HUES48 (cell line): Measurements from ENCODE around the gene CAMKV.
"Not testable (repeated sequence)": the region's sequence is repeated elsewhere in the genome, so short reads cannot be mapped to it uniquely, and the experiment has no call there.

Experiments
- H3K27ac ChIP-seq: one replicate; pipeline ENCODE4 v1.7.0; 2013; ENCODE audit warnings: low read depth, low read length, inconsistent platforms
- H3K27me3 ChIP-seq: 2 replicates; pipeline ENCODE4 v1.6.1; 2013; ENCODE audit warnings: mild to moderate bottlenecking, low read length; ENCODE audit not compliant: control insufficient read depth, insufficient read depth
- H3K36me3 ChIP-seq: 2 replicates; pipeline ENCODE4 v1.6.1; 2013; ENCODE audit warnings: low read length; ENCODE audit not compliant: control insufficient read depth, insufficient read depth
- H3K4me1 ChIP-seq: 2 replicates; pipeline ENCODE4 v1.6.1; 2013; ENCODE audit warnings: mild to moderate bottlenecking, low read length; ENCODE audit not compliant: control insufficient read depth, insufficient read depth
- H3K4me3 ChIP-seq: 2 replicates; pipeline ENCODE4 v1.5.1; 2013; ENCODE audit warnings: mild to moderate bottlenecking, low read depth, low read length
- H3K9ac ChIP-seq: 2 replicates; pipeline ENCODE4 v1.6.1; 2013; ENCODE audit warnings: mild to moderate bottlenecking, low read depth, low read length, moderate library complexity
- H3K9me3 ChIP-seq: 2 replicates; pipeline ENCODE4 v1.6.1; 2013; ENCODE audit warnings: low read length; ENCODE audit not compliant: control insufficient read depth, insufficient read depth

Gene CAMKV

GRCh38 chr3:49844464-49845183 is 25.1 kb downstream of the CAMKV start:
- Histone ChIP-seq H3K9me3 (no peaks in the 10 kb centered on the region), H3K4me3 (no peak overlapping the region), H3K4me1 (no peaks in the 10 kb centered on the region), H3K9ac (no peak overlapping the region), H3K36me3 (peaks cover 78% of the 10 kb centered on the region), H3K27ac (no peak overlapping the region), H3K27me3 (no peaks in the 10 kb centered on the region)

GRCh38 chr3:49842843-49843517 is 26.7 kb downstream of the CAMKV start:
- H3K4me1 ChIP-seq, result no peaks in the 10 kb centered on the region
- no peak overlapping the region for H3K9ac ChIP-seq
- peaks cover 85% of the 10 kb centered on the region for H3K36me3 ChIP-seq
- H3K27me3 ChIP-seq, result no peaks in the 10 kb centered on the region
- H3K27ac ChIP-seq, result no peak overlapping the region
- H3K9me3 ChIP-seq, result no peaks in the 10 kb centered on the region
- H3K4me3 ChIP-seq, result no peak overlapping the region

GRCh38 chr3:49841806-49842205 is 27.9 kb downstream of the CAMKV start:
- Histone ChIP-seq H3K9ac (no peak overlapping the region), H3K36me3 (peaks cover 86% of the 10 kb centered on the region), H3K4me1 (no peaks in the 10 kb centered on the region), H3K9me3 (no peaks in the 10 kb centered on the region), H3K27ac (no peak overlapping the region), H3K27me3 (no peaks in the 10 kb centered on the region), H3K4me3 (no peak overlapping the region)

- no peaks in the 10 kb centered on the region for H3K4me1 ChIP-seq
- H3K36me3 ChIP-seq, result peaks cover 86% of the 10 kb centered on the region
- no peak overlapping the region for H3K4me3 ChIP-seq
- no peaks in the 10 kb centered on the region for H3K27me3 ChIP-seq
- no peaks in the 10 kb centered on the region for H3K9me3 ChIP-seq
- H3K27ac ChIP-seq, result no peak overlapping the region
- H3K9ac ChIP-seq, result no peak overlapping the region
Observed at GRCh38 chr3:49841126-49841696, 28.5 kb downstream of the CAMKV start.

- no peak overlapping the region for H3K9ac ChIP-seq
Observed at GRCh38 chr3:49840388-49840787, 29.3 kb downstream of the CAMKV start.

GRCh38 chr3:49839193-49839809 is 30.4 kb downstream of the CAMKV start:
- Histone ChIP-seq H3K27ac (no peak overlapping the region), H3K4me1 (no peaks in the 10 kb centered on the region), H3K4me3 (no peak overlapping the region), H3K9me3 (no peaks in the 10 kb centered on the region), H3K36me3 (peaks cover 77% of the 10 kb centered on the region), H3K9ac (no peak overlapping the region), H3K27me3 (no peaks in the 10 kb centered on the region)

More at GRCh38 chr3:49840388-49840787, 29.3 kb downstream of the CAMKV start:
- H3K27ac ChIP-seq, result no peak overlapping the region
- no peaks in the 10 kb centered on the region for H3K27me3 ChIP-seq
- H3K4me3 ChIP-seq, result no peak overlapping the region
- H3K36me3 ChIP-seq, result peaks cover 78% of the 10 kb centered on the region
- no peaks in the 10 kb centered on the region for H3K9me3 ChIP-seq
- H3K4me1 ChIP-seq, result no peaks in the 10 kb centered on the region

GRCh38 chr3:49831341-49831740 is 38.4 kb downstream of the CAMKV start:
- no peak overlapping the region for H3K27ac ChIP-seq
- no peaks in the 10 kb centered on the region for H3K4me1 ChIP-seq
- H3K36me3 ChIP-seq, result peaks cover 66% of the 10 kb centered on the region
- H3K27me3 ChIP-seq, result no peaks in the 10 kb centered on the region
- H3K9ac ChIP-seq, result no peak overlapping the region
- H3K4me3 ChIP-seq, result no peak overlapping the region
- H3K9me3 ChIP-seq, result no peaks in the 10 kb centered on the region

- Histone ChIP-seq H3K36me3 (peaks cover 30% of the 10 kb centered on the region), H3K9me3 (no peaks in the 10 kb centered on the region), H3K4me3 (no peak overlapping the region), H3K4me1 (no peaks in the 10 kb centered on the region), H3K27me3 (no peaks in the 10 kb centered on the region), H3K27ac (no peak overlapping the region), H3K9ac (no peak overlapping the region)
Observed at GRCh38 chr3:49826016-49826415, 43.7 kb downstream of the CAMKV start.

GRCh38 chr3:49823131-49823530 is 46.6 kb downstream of the CAMKV start:
- not testable (repeated sequence) for H3K4me1 ChIP-seq, H3K27ac ChIP-seq, H3K36me3 ChIP-seq, H3K4me3 ChIP-seq, H3K9ac ChIP-seq, H3K9me3 ChIP-seq, H3K27me3 ChIP-seq

- Histone ChIP-seq H3K27ac (no peak within 1 kb of the TSS), H3K27me3 (no peaks in the 10 kb centered on the region), H3K36me3 (no peaks in the 10 kb centered on the region), H3K4me3 (no peak within 1 kb of the TSS), H3K9me3 (no peaks in the 10 kb centered on the region), H3K9ac (no peak within 1 kb of the TSS), H3K4me1 (no peaks in the 10 kb centered on the region)
Observed at GRCh38 chr3:49813497-49814174, 56.1 kb downstream of the CAMKV start, which contains the start of gene UBA7. Gene UBA7 (minus strand): TSS chr3:49813953. CDS start chr3:49813787, 166 bp downstream.
